Measurements from ENCODE around the gene YJU2. TPM values are rescaled to one million over a fixed set of nuclear protein-coding genes. Genes with fewer than 3 reads are reported as not detected.

YJU2 gene
- total and polyA plus RNA-seq, 2 of the 13 experiments (the other 11 are each of a cell fraction or from before 2014, with no cell fraction given) = 9.3 to 17.9 TPM

GRCh38 chr19:4310247-4311121 is 63.6 kb downstream of the YJU2 start (continued):
- TF ChIP-seq KDM4B (CRISPR knock-in tag; IDR thresholded peaks at IDR 0.05) (peak; percentile 87; the same call in 1 of the 2 replicates), ZNF724P (CRISPR knock-in tag; IDR thresholded peaks at IDR 0.05; ENCODE audit: borderline replicate concordance) (peak; percentile 61; the same call in 1 of the 2 replicates), ZNF33A (CRISPR knock-in tag; IDR thresholded peaks at IDR 0.05; ENCODE audit: borderline replicate concordance) (no peak), RXRA (CRISPR knock-in tag; IDR thresholded peaks at IDR 0.05) (peak; percentile 94), KDM6A (CRISPR knock-in tag; IDR thresholded peaks at IDR 0.05; ENCODE audit: low read depth) (peak; percentile 95), ZNF230 (CRISPR knock-in tag; IDR thresholded peaks at IDR 0.05) (no peak), NKX3-1 (CRISPR knock-in tag; IDR thresholded peaks at IDR 0.05) (peak; percentile 62; the same call in 1 of the 2 replicates), NBN (conservative IDR thresholded peaks at IDR 0.05) (no peak), GFI1 (CRISPR knock-in tag; IDR thresholded peaks at IDR 0.05; ENCODE audit: borderline replicate concordance) (peak; percentile 55; the same call in 1 of the 2 replicates), MXD3 (CRISPR knock-in tag; IDR thresholded peaks at IDR 0.05) (peak; percentile 74), DR1 (CRISPR knock-in tag; IDR thresholded peaks at IDR 0.05) (peak; percentile 54; the same call in 1 of the 2 replicates), ZKSCAN8 (CRISPR knock-in tag; IDR thresholded peaks at IDR 0.05; ENCODE audit: borderline replicate concordance) (peak; percentile 85; the same call in 1 of the 2 replicates), ZBTB1 (CRISPR knock-in tag; IDR thresholded peaks at IDR 0.05; ENCODE audit: borderline replicate concordance) (0 out of 2 replicates have a peak, but pooled peaks have one; percentile 23), ZMYM3 (CRISPR knock-in tag; IDR thresholded peaks at IDR 0.05) (peak; percentile 94), ZFP37 (CRISPR knock-in tag; IDR thresholded peaks at IDR 0.05; ENCODE audit: borderline replicate concordance) (peak; percentile 92), NFE2L1 (CRISPR knock-in tag; IDR thresholded peaks at IDR 0.05; ENCODE audit: borderline replicate concordance) (no peak), DNMT3B (CRISPR knock-in tag; conservative IDR thresholded peaks at IDR 0.05) (peak; percentile 70; the same call in 1 of the 2 replicates)
- TF ChIP-seq, protein P1, sequence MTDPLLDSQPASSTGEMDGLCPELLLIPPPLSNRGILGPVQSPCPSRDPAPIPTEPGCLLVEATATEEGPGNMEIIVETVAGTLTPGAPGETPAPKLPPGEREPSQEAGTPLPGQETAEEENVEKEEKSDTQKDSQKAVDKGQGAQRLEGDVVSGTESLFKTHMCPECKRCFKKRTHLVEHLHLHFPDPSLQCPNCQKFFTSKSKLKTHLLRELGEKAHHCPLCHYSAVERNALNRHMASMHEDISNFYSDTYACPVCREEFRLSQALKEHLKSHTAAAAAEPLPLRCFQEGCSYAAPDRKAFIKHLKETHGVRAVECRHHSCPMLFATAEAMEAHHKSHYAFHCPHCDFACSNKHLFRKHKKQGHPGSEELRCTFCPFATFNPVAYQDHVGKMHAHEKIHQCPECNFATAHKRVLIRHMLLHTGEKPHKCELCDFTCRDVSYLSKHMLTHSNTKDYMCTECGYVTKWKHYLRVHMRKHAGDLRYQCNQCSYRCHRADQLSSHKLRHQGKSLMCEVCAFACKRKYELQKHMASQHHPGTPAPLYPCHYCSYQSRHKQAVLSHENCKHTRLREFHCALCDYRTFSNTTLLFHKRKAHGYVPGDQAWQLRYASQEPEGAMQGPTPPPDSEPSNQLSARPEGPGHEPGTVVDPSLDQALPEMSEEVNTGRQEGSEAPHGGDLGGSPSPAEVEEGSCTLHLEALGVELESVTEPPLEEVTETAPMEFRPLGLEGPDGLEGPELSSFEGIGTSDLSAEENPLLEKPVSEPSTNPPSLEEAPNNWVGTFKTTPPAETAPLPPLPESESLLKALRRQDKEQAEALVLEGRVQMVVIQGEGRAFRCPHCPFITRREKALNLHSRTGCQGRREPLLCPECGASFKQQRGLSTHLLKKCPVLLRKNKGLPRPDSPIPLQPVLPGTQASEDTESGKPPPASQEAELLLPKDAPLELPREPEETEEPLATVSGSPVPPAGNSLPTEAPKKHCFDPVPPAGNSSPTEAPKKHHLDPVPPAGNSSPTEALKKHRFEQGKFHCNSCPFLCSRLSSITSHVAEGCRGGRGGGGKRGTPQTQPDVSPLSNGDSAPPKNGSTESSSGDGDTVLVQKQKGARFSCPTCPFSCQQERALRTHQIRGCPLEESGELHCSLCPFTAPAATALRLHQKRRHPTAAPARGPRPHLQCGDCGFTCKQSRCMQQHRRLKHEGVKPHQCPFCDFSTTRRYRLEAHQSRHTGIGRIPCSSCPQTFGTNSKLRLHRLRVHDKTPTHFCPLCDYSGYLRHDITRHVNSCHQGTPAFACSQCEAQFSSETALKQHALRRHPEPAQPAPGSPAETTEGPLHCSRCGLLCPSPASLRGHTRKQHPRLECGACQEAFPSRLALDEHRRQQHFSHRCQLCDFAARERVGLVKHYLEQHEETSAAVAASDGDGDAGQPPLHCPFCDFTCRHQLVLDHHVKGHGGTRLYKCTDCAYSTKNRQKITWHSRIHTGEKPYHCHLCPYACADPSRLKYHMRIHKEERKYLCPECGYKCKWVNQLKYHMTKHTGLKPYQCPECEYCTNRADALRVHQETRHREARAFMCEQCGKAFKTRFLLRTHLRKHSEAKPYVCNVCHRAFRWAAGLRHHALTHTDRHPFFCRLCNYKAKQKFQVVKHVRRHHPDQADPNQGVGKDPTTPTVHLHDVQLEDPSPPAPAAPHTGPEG (CRISPR knock-in tag; IDR thresholded peaks at IDR 0.05) = peak; percentile 23; the same call in 1 of the 2 replicates
- TF ChIP-seq, protein P2, sequence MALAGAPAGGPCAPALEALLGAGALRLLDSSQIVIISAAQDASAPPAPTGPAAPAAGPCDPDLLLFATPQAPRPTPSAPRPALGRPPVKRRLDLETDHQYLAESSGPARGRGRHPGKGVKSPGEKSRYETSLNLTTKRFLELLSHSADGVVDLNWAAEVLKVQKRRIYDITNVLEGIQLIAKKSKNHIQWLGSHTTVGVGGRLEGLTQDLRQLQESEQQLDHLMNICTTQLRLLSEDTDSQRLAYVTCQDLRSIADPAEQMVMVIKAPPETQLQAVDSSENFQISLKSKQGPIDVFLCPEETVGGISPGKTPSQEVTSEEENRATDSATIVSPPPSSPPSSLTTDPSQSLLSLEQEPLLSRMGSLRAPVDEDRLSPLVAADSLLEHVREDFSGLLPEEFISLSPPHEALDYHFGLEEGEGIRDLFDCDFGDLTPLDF (CRISPR knock-in tag; IDR thresholded peaks at IDR 0.05) = no peak
- TF ChIP-seq, protein P3, sequence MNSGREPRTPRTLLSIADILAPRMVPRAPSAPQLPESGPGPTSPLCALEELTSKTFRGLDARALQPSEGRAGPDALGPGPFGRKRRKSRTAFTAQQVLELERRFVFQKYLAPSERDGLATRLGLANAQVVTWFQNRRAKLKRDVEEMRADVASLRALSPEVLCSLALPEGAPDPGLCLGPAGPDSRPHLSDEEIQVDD (CRISPR knock-in tag; IDR thresholded peaks at IDR 0.05; ENCODE audit: borderline replicate concordance) = no peak
- TF ChIP-seq, protein P4, sequence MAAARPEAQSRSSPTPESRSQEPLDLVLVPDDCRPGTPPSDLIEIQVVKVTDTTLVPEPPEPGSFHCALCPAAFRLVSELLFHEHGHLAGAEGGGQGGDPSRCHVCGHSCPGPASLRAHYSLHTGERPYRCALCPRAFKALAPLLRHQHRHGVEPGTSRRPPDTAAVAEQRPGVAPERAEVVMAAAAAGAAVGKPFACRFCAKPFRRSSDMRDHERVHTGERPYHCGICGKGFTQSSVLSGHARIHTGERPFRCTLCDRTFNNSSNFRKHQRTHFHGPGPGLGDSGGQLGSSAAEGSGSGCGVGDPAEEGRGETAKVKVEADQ (CRISPR knock-in tag; IDR thresholded peaks at IDR 0.05; ENCODE audit: borderline replicate concordance) = peak; percentile 87; the same call in 1 of the 2 replicates
